ENCODE measurements around the gene RHBDL3. TPM values are rescaled to one million over a fixed set of nuclear protein-coding genes. Genes with fewer than 3 reads are reported as not detected.

RHBDL3 gene
- polyA plus RNA-seq, 1 donor (not counting 4 experiments of a cell fraction or from before 2014, with no cell fraction given), result not detected

DNA sequence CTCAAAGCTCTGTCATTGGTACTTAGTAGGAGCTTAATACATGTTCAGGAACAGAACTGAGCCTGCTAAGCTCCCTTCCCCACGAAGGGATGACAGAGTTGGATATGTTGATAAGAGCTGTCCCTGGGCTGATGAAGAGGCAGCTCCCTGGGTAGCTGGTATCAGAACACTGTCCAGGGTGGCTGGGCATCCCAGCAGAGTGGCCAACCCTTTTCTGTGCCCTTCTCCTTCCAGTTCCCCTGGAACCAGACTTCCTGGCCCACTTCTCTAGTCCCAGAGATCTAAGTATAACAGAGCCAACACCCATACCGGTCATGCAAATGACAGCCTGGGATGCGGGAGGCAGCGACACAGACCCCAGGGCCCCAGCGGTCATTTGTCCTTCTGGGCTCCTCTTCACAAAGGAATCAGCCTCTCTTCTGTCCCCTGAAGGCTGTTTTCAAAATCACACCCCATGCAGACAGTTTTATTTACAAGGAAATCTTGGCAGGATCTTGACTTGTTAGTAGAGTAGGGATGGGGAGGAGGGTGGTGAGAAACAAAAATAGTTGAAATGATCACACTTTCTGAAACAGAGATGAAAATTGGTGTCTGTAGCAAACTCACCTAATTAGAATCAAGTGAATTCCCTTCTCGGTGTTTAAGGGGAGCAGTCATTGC lies 1.4 kb upstream of the RHBDL3 start:
- Histone ChIP-seq H3K27me3 (ENCODE audit: control insufficient read depth, extremely low read depth, insufficient read depth, low read length) (peaks cover 77% of the 10 kb centered on the region), H3K79me2 (ENCODE audit: control insufficient read depth, insufficient read depth, low read length) (no peaks in the 10 kb centered on the region), H3K36me3 (ENCODE audit: control insufficient read depth in 2 of 2, extremely low read depth in 1 of 2, insufficient read depth in 2 of 2, low read length in 2 of 2) (no peaks in the 10 kb centered on the region), H2AFZ (ENCODE audit: control insufficient read depth, low read length) (no peak overlapping the region), H4K20me1 (ENCODE audit: control insufficient read depth, extremely low read depth, insufficient read depth, low read length) (no peaks in the 10 kb centered on the region), H3K27ac (ENCODE audit: control insufficient read depth, insufficient read depth, low read length) (no peak overlapping the region), H3K4me2 (ENCODE audit: control insufficient read depth, extremely low read depth, insufficient read depth, low read depth, low read length) (no peak overlapping the region), H3K4me1 (ENCODE audit: control insufficient read depth, extremely low read depth, insufficient read depth, low read length) (no peaks in the 10 kb centered on the region), H3K9me1 (ENCODE audit: control insufficient read depth, extremely low read depth, insufficient read depth, low read length) (no peaks in the 10 kb centered on the region), H3K4me3 (ENCODE audit: control insufficient read depth in 2 of 3, extremely low read depth in 1 of 3, insufficient read depth in 2 of 3, low read depth in 1 of 3, low read length in 3 of 3) (no peak overlapping the region), H3K9ac (ENCODE audit: control insufficient read depth, extremely low read depth, insufficient read depth, low read length) (no peak overlapping the region), H3K9me3 (ENCODE audit: control insufficient read depth, low read depth, low read length) (no peaks in the 10 kb centered on the region)
- TF ChIP-seq EZH2 (IDR thresholded peaks at IDR 0.05; ENCODE audit: low read length), result no peak
- TF ChIP-seq, protein P1, sequence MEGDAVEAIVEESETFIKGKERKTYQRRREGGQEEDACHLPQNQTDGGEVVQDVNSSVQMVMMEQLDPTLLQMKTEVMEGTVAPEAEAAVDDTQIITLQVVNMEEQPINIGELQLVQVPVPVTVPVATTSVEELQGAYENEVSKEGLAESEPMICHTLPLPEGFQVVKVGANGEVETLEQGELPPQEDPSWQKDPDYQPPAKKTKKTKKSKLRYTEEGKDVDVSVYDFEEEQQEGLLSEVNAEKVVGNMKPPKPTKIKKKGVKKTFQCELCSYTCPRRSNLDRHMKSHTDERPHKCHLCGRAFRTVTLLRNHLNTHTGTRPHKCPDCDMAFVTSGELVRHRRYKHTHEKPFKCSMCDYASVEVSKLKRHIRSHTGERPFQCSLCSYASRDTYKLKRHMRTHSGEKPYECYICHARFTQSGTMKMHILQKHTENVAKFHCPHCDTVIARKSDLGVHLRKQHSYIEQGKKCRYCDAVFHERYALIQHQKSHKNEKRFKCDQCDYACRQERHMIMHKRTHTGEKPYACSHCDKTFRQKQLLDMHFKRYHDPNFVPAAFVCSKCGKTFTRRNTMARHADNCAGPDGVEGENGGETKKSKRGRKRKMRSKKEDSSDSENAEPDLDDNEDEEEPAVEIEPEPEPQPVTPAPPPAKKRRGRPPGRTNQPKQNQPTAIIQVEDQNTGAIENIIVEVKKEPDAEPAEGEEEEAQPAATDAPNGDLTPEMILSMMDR (optimal IDR thresholded peaks at IDR 0.05 in 1 of 3, IDR thresholded peaks at IDR 0.05 in 1 of 3, conservative IDR thresholded peaks at IDR 0.05 in 1 of 3; ENCODE audit: extremely low read depth in 1 of 3, insufficient read depth in 2 of 3, low read length in 3 of 3), result no peak
- dilution Hi-C loops (cut with MboI; ENCODE audit: extremely low pct_ligation_motif_present, low sequenced_read_pairs), result no loop called here
- FAIRE-seq (no peak), DNase-seq (ENCODE audit: low read depth, low spot score) (no peak)

DNA sequence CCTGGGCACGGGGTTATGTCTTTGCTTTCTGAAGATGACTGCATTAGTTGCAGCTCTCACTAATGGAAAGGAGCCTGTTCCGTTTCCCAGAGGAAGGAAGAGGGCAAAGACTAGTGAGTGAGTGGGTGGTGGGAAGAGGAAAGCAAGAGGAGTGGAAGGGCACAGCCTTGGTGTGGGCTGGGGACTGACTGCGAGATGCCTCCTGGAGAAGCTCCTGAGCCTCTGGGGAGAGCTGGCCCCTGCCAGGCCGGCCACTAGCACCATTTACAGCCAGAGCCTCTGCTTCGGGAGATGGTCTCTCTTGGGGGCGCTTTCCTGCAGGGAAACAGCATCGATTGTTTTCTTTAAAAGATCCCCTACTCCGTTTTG lies 825 bp upstream of the RHBDL3 start:
- Histone ChIP-seq H3K4me3 (ENCODE audit: control insufficient read depth in 2 of 3, extremely low read depth in 1 of 3, insufficient read depth in 2 of 3, low read depth in 1 of 3, low read length in 3 of 3) (no peak overlapping the region), H3K36me3 (ENCODE audit: control insufficient read depth in 2 of 2, extremely low read depth in 1 of 2, insufficient read depth in 2 of 2, low read length in 2 of 2) (no peaks in the 10 kb centered on the region), H3K9me1 (ENCODE audit: control insufficient read depth, extremely low read depth, insufficient read depth, low read length) (no peaks in the 10 kb centered on the region), H3K9ac (ENCODE audit: control insufficient read depth, extremely low read depth, insufficient read depth, low read length) (no peak overlapping the region), H3K27me3 (ENCODE audit: control insufficient read depth, extremely low read depth, insufficient read depth, low read length) (peaks cover 79% of the 10 kb centered on the region), H3K4me2 (ENCODE audit: control insufficient read depth, extremely low read depth, insufficient read depth, low read depth, low read length) (no peak overlapping the region), H4K20me1 (ENCODE audit: control insufficient read depth, extremely low read depth, insufficient read depth, low read length) (no peaks in the 10 kb centered on the region), H3K27ac (ENCODE audit: control insufficient read depth, insufficient read depth, low read length) (no peak overlapping the region), H3K79me2 (ENCODE audit: control insufficient read depth, insufficient read depth, low read length) (no peaks in the 10 kb centered on the region), H3K9me3 (ENCODE audit: control insufficient read depth, low read depth, low read length) (no peaks in the 10 kb centered on the region), H2AFZ (ENCODE audit: control insufficient read depth, low read length) (no peak overlapping the region), H3K4me1 (ENCODE audit: control insufficient read depth, extremely low read depth, insufficient read depth, low read length) (no peaks in the 10 kb centered on the region)
- FAIRE-seq (no peak), DNase-seq (ENCODE audit: low read depth, low spot score) (no peak)
- TF ChIP-seq, protein P1 (optimal IDR thresholded peaks at IDR 0.05 in 1 of 3, IDR thresholded peaks at IDR 0.05 in 1 of 3, conservative IDR thresholded peaks at IDR 0.05 in 1 of 3; ENCODE audit: extremely low read depth in 1 of 3, insufficient read depth in 2 of 3, low read length in 3 of 3), result no peak
- TF ChIP-seq EZH2 (IDR thresholded peaks at IDR 0.05; ENCODE audit: low read length), result no peak
- dilution Hi-C loops (cut with MboI; ENCODE audit: extremely low pct_ligation_motif_present, low sequenced_read_pairs), result no loop called here

All from keratinocyte (primary cell).